ENCODE data around the gene MIPOL1. TPM values are rescaled to one million over a fixed set of nuclear protein-coding genes. Genes with fewer than 3 reads are reported as not detected.

The MIPOL1 gene
- total RNA-seq, 3 donors from 2014 or later (not counting 1 experiment from before 2014, with no cell fraction given) = not detected

DNA sequence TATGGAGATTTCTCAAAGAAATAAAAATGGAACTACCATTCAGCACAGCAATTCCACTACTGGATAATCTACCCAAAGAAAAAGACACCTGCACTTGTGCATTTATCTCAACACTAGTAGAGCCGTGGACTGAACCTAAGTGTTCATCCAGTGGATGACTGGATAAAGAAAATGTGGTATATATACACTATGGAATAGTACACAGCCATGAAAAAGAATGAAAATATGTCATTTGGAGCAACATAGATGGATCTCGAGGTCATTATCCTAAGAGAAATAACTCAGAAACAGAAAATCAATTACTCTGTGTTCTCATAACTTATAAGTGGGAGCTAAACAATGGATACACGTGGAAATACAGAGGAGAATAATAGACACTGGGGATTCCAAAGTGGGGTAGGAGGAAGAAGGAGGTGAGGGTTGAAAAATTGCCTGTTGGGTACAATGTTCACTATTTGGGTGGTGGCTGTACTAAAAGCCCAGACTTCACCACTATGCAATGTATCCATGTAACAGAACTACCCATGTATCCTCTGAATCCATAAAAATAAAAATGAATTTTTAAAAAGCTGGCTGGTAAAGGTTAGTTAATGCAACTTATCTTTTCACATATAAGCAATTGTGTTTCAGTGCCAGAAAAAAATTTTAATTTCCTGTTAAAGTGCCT is 266.6 kb downstream of the MIPOL1 start:
- Mint-ChIP-seq H3K4me1 (no peaks in the 10 kb centered on the region), H3K36me3 (peaks cover 7% of the 10 kb centered on the region), H3K27me3 (ENCODE audit: low read depth in 2 of 2) (no peaks in the 10 kb centered on the region), H3K4me3 (no peak overlapping the region), H3K27ac (no peak overlapping the region), H3K9me3 (peaks cover 19 to 30% of the 10 kb centered on the region in 2 donors)
- intact Hi-C loops (cut with micrococcal nuclease) = no loop called here
- Histone ChIP-seq H3K27ac (ENCODE audit: low read length) (no peak overlapping the region), H3K4me3 (ENCODE audit: low read length) (no peak overlapping the region), H3K9me3 (ENCODE audit: control insufficient read depth, insufficient read depth, low read length) (no peaks in the 10 kb centered on the region), H3K27me3 (ENCODE audit: control insufficient read depth, insufficient read depth, low read length) (no peaks in the 10 kb centered on the region), H3K4me1 (ENCODE audit: control insufficient read depth, insufficient read depth, low read length) (no peaks in the 10 kb centered on the region), H3K36me3 (ENCODE audit: control insufficient read depth, insufficient read depth, low read length) (no peaks in the 10 kb centered on the region)
- 80% methylated on average over 1 of the region's 3 CpGs for WGBS (ENCODE audit: insufficient coverage)
- DNase-seq (no peak), ATAC-seq (no peak)
- TF ChIP-seq, protein P1, sequence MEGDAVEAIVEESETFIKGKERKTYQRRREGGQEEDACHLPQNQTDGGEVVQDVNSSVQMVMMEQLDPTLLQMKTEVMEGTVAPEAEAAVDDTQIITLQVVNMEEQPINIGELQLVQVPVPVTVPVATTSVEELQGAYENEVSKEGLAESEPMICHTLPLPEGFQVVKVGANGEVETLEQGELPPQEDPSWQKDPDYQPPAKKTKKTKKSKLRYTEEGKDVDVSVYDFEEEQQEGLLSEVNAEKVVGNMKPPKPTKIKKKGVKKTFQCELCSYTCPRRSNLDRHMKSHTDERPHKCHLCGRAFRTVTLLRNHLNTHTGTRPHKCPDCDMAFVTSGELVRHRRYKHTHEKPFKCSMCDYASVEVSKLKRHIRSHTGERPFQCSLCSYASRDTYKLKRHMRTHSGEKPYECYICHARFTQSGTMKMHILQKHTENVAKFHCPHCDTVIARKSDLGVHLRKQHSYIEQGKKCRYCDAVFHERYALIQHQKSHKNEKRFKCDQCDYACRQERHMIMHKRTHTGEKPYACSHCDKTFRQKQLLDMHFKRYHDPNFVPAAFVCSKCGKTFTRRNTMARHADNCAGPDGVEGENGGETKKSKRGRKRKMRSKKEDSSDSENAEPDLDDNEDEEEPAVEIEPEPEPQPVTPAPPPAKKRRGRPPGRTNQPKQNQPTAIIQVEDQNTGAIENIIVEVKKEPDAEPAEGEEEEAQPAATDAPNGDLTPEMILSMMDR (IDR thresholded peaks at IDR 0.05) = no peak

DNA sequence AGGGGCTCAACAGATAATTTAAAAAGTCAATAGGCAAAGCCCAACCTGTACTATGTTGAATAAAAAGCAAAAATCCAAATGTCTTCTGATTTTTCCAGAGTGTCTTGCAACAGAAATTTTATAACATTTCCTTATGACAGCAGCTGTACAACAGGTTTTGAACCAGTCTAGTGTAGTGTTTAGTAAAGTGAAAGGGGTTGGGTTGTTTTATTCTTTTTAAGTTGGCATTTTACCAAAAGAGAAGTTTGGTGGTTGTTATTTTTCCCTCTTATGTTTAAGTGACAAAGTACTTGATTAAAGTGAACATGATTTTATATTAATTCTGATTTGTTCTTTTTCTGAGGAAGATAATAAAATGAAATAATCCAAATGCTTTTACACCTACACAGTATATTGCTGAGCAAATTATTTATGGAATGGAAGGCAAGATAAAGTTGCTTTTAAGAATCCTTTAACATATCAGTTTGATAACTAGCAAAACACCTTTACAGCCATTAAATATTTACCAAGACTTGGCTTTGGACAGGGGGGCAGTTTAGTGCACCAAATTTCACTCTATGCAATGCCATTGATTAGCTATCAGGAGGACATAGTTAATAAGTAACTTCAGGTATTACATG is 268.4 kb downstream of the MIPOL1 start:
- no peak overlapping the region for H3K4me3 Mint-ChIP-seq
- H3K36me3 Mint-ChIP-seq = no peaks in the 10 kb centered on the region
- no peaks in the 10 kb centered on the region for H3K27me3 ChIP-seq (ENCODE audit: control insufficient read depth, insufficient read depth, low read length)
- H3K9me3 Mint-ChIP-seq = peaks cover 23 to 36% of the 10 kb centered on the region in 2 donors
- DNase-seq (no peak), ATAC-seq (no peak)
- TF ChIP-seq, protein P1 (IDR thresholded peaks at IDR 0.05) = no peak
- no peaks in the 10 kb centered on the region for H3K36me3 ChIP-seq (ENCODE audit: control insufficient read depth, insufficient read depth, low read length)
- H3K4me3 ChIP-seq (ENCODE audit: low read length) = no peak overlapping the region
- no peaks in the 10 kb centered on the region for H3K4me1 Mint-ChIP-seq
- intact Hi-C loops (cut with micrococcal nuclease) = no loop called here
- H3K27ac Mint-ChIP-seq = no peak overlapping the region
- H3K9me3 ChIP-seq (ENCODE audit: control insufficient read depth, insufficient read depth, low read length) = no peaks in the 10 kb centered on the region
- no peaks in the 10 kb centered on the region for H3K27me3 Mint-ChIP-seq (ENCODE audit: low read depth in 2 of 2)
- H3K27ac ChIP-seq (ENCODE audit: low read length) = no peak overlapping the region
- no peaks in the 10 kb centered on the region for H3K4me1 ChIP-seq (ENCODE audit: control insufficient read depth, insufficient read depth, low read length)

DNA sequence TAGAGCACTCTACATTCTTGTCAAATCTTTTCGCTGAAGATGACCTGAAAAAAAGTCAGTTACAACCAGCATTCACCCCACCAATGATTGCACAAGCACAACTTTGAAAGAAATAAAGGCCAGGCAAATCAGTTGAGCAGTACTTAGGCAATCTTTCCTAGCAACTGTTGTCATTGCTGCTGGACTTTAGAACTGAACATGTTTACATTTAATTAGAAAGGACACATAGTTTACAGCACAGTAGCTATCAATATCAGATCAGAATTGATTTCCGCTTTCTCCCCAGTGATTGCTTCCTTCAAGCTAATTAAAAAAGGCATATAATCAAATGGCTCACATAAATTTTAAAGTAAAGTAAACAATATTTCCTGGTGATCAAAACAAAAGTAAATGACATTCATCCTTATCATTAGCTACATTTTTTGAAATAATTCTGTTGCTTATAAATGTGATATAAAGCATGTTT is 268.9 kb downstream of the MIPOL1 start:
- no peak for ATAC-seq
- 69% methylated on average over 1 of the region's 2 CpGs for whole genome bisulfite sequencing (ENCODE audit: insufficient coverage)
- H3K9me3 Mint-ChIP-seq = peaks cover 24 to 37% of the 10 kb centered on the region in 2 donors

More for the DNA sequence above, 268.9 kb downstream of the MIPOL1 start:
- no peak overlapping the region for H3K4me3 Mint-ChIP-seq
- intact Hi-C loops (cut with micrococcal nuclease) = no loop called here
- Histone ChIP-seq H3K4me3 (ENCODE audit: low read length) (no peak overlapping the region), H3K27me3 (ENCODE audit: control insufficient read depth, insufficient read depth, low read length) (no peaks in the 10 kb centered on the region), H3K27ac (ENCODE audit: low read length) (no peak overlapping the region), H3K9me3 (ENCODE audit: control insufficient read depth, insufficient read depth, low read length) (no peaks in the 10 kb centered on the region), H3K4me1 (ENCODE audit: control insufficient read depth, insufficient read depth, low read length) (no peaks in the 10 kb centered on the region), H3K36me3 (ENCODE audit: control insufficient read depth, insufficient read depth, low read length) (no peaks in the 10 kb centered on the region)
- H3K27me3 Mint-ChIP-seq (ENCODE audit: low read depth in 2 of 2) = no peaks in the 10 kb centered on the region
- no peak overlapping the region for H3K27ac Mint-ChIP-seq
- TF ChIP-seq, protein P1 (IDR thresholded peaks at IDR 0.05) = no peak
- no peaks in the 10 kb centered on the region for H3K36me3 Mint-ChIP-seq
- DNase-seq = no peak
- no peaks in the 10 kb centered on the region for H3K4me1 Mint-ChIP-seq
